Stimulated activated CD4-positive, alpha-beta T cell treated with anti-CD3 and anti-CD28 coated beads, Interleukin-1b, Interleukin-23, amount 100 ng/mL, for 1 hour (primary cell): ENCODE results near the gene RASAL2.
"Not testable (repeated sequence)": the region's sequence is repeated elsewhere in the genome, so short reads cannot be mapped to it uniquely, and the experiment has no call there.

Experiments used
- DNase-seq, 2 donors: peaks; one replicate each; pipeline ENCODE4 v3.0.0-alpha.2; 2020; ENCODE audit warnings: low read depth in 2 of 2

The RASAL2 gene

DNA sequence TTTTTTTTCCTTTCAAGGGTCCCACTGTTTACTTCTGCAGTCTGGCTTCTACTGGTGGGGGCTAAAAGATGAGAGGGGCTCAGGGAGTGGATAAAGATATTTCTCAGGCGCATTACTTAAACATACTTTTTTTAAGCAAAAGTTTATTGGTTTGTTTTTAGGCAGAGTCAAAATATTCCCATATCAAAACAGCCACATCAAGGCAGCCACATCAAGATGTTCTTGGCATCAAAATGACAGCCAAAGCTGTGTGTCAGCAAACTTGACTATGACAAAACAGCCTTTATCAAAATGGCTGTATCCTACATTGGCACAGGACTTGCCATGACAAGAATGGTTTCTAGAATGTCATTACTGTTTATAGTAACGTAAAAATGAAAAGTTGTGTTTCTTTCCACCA lies 22.1 kb upstream of the RASAL2 start:
- no peak for DNase-seq

DNA sequence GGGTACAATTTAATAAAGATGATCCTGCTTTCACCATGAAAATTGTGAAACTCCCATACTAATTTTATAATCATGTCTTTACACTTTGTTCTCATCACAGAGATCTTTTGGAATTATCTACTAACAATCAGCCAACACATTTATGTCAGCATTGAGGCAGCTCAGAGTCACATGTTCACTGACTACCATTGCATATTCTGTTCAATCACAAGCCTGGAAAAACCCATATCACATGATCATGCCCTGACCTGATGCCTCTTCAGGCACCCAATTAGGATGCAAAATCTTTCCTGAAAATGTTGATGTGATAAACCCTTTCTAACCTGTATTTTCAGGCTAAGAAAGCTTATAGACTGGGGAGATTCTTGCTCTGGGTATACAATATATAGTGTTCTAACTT lies 21.6 kb upstream of the RASAL2 start:
- DNase-seq: no peak

DNA sequence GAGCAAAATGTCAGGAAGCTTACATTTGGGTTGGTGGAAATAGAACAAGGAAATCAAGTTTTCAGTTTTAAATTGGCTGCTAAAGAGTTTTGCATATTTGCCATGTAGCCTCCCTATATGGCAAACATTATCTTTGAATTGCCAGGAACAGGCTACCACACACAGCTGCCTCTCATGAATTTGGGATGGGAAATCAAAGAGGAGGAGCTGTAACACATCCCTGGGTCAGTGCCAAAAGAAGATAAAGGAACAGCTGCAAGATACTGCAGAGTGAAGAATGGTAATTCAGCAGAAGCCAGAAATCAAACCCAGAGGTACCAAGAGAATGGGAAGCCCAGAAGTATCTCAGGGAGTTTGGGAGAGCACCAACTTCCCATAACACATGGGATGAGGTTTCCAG lies 18.6 kb upstream of the RASAL2 start:
- DNase-seq: no peak

DNA sequence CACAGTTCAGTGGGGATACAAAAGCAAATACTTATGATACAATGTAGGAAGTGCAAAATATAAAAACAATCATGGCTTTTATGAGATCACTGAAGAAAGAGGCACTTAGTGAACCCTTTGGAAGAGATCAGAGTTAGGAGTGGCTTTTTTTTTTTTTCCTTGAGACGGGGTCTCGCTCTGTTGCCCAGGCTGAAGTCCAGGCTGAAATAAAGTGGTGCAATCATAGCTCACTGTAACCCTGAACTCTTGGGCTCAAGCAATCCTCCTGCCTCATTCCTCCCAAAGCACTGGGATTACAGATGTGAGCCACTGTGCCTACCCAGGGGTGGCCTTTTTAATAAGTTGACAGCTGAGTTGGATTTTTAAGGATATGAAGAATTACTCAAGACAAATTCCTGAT lies 17.3 kb upstream of the RASAL2 start:
- DNase-seq: no peak

DNA sequence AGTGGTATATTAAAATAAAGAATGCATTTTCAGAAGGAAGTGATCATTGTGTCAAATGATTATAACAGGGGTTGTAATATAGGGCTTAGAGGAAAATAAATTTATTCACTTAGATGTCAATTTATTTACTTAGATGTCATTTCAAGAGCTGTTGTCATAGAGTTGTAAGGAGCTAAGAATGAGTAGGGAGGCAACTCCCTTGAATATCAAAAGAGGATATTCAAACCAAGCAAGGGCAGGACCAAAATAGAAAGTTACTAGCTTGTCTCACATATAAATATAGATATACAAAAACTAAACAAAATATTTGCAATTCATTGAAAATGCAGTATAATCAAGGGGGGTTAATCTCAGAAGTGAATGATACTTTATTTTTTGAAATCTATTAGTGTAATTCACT lies 16.0 kb upstream of the RASAL2 start:
- no peak for DNase-seq

DNA sequence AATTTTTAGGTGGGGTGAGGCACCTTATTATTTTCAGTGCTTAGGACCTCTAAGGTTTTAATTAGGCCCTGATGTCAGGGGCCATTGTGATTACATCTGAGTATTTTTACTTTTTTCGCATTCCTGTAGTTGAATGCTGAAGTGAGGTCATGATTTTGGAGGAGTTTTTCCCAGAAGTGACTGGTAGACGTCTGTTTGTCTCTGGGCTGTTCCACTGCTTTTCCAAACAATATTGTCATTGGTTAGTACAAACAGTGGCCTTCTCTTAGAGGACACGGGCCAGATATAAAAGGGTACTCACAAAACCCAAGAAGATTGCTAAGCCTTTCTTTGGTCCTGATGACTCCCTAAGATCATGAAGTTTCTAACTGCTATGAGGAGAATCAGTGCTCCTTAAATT lies 7.6 kb upstream of the RASAL2 start:
- no peak for DNase-seq

DNA sequence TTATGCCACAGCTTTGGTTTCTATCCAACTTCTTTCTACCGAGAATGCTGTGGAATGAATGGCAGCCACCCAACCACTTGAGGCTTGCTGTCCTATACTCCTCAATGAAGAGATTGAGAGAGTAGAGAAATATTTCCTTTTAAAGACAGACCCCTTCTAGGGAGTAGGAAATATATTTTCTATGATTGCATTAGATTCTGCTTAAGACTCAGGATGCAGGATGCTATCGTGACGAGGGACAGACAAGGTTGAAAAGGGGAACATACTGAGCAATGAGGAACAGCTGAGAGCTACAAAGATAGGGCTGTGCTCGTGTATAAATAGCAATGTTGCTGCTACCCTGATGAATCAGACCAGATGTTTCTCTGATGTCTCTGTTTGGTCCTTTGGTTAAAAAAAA lies 7.1 kb upstream of the RASAL2 start:
- no peak for DNase-seq

DNA sequence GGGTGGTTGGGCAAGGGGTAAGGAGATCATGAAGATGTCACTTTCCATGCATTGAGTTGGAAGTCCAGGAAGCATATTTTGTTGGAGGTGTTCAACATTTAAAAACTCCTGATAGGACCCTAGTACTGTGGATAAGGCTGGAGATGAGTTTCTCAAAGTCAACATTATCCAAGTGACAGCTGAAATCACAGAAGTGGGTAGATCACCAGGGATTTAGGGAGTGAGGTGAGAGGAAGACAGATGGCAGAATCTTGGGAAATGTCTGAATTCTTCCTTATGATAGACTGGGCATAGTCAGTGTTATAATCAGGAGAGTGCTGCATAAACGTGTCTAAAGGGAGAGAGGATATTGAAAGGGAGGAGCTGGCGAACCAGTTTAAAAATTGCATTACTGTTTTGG lies 5.3 kb upstream of the RASAL2 start:
- DNase-seq: no peak

DNA sequence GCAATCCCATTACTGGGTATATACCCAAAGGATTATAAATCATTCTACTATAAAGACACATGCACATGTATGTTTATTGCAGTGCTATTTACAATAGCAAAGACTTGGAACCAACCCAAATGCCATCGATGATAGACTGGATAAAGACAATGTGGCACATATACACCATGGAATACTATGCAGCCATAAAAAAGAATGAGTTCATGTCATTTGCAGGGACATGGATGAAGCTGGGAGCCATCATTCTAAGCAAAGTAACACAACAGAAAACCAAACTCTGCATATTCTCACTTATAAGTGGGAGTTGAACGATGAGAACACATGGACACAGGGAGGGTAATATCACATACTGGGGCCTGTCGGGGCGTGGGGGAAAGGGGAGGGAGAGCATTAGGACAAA lies 2.5 kb upstream of the RASAL2 start:
- DNase-seq: not testable (repeated sequence)

DNA sequence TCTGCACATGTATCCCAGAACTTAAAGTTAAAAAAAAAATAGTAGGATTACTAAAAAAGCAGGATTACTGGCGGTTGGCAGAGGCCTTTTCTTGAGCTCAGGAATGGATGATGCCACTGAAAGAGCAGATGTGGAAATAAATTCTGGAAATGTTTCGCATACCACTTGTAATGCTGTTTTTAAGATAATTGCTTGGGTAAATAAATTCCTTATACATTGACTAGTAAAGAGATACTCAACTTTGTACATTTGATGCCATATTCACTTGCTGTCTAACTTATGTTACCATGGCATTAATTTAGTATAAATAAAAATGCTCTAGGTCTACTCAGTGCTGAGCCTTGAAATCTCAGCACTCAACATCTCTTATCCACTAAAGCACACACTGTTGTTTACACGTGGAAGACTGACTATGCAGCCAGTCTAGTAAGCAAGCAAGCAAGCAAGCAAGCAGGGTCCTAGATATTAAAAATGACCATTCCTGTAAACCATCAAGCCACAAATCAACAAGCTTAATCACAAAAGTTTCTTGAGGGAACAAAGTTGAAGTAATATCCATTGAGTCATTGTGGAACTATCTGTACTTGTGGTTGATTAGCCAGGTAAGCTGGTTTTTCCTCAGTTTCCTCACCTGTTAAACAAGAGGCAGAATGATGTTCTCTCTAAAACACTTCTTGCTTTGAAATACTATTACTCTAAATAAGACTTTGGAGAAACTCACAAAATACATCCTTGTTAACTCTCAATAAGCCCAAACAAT lies 1.7 kb upstream of the RASAL2 start:
- DNase-seq: no peak

DNA sequence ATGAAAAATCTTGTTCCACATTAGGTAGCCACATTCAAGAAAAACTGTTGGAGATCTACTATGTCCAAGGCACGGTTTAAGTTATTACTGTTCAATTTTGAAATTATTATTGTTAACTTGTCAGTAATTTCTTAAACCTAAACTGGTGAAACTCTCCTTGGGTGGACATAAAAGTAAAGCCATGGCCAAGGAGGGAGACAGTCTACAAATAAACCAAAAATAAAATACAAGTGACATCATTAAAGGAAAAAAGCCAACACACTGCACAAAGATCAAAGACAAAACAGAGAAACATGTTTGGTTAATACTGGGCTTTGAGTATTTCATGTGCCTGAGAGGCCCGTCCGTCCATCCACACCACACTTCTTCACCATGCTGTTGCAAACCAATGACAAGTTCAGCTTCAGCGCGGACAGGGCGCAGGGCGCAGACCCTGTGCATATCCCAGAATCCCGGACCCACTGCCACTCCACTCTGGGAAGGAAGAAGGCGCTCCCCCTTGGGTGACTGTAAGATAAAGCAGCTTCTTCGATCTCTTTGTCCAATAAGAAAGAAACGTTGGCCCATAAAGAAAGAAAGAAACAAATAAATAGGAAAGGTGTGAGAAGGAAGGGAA lies 918 bp upstream of the RASAL2 start:
- no peak for DNase-seq

DNA sequence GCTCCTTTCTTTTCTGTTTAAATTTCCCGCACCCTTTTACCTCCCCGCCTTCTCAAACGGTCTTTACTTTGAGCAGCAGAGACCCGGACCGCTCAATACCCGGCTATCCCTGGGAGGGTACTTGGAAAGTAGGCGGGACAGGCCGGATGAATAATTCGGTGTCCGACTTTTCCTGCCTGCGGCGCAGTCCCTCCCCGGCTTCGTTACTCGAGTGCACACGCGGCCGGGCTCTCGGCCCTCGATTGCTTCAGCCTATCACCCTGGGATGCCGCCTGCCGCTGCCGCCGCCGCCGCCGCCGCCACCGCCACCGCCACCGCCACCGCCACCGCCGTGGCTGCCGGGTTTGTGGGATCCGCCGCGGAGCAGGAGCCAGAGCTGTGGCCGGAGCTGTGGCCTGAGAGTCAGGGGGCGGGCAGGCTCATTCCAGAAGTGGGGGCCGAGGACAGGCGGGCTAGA lies 382 bp upstream of the RASAL2 start:
- peak in 1 of 2 donors; percentile 9 for DNase-seq

DNA sequence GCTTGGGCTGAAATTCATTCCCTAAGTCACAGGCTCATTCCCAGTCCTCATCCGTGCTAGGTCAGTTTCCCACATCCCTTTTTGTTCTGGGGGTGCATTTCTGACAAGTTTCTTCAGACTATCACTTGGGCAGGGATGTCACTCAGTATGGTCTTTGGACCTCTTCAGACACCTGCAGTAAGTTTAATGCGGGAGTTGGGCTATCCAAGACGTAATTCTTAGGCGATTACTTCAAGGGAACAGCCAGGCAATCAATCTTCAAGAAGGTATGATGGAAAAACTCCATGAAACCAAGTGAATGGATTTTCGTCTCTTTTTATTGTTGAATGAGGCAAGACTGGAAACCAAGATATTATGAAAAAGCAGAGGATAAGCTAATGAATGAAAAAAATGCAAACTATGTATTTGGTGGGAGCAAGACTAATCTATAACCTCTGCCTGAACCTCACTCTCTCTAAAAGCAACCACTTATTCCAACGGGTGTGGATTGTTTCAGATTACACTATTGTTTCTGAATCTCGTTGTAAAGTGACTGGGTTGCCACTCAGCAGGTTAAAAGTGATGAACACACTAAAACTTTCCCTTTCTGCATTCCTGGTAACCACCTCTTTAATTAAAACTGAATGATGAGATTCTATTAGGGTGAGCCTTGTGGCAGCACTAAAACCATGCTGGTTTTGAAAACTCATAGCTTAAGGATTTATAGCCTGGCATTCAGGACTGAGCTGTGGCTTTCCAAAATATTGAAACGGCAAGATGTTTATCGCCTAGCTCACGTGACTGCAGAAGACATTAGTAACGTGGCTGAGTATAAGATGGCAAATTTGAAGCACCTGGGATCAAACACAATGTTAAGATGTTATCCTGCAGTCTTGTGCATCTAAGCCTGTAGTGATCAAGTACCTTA lies 1.1 kb downstream of the RASAL2 start:
- no peak for DNase-seq

DNA sequence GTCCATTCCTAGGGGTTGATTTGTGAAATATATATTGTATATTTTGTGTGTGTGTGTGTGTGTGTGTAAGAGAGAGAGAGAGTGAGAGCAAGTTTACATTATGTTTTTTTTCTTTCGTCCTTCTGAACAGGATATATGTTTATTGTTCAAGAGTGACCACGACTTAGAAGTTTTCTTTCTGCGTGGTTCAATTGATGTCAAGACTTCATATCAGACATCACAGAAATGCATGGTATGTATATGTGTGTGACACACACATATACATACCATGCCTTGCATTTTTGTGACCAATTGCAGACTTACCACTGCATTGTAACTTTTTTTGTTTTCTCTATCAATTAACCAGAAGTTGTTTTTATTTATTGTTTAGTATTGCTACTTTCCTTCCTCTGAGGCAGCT lies 2.5 kb downstream of the RASAL2 start:
- DNase-seq: no peak

DNA sequence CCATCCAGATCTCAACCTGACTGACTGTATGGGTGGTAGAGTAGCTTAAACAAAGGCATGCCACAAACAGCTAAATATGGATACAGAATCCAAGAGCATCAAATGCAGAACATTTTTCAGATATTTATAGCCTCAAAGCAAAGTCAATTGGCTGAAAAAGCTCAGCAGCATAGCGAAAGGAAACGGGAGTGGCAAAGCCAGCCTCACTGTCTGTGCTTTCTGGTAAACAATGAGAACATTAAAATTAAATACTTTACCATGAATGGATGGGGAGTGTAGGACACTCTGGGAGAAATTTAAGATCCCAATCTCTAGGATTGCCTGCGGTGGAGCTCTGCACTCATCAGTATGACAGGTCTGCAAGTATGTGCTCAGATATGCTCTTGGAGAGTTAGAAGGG lies 4.4 kb downstream of the RASAL2 start:
- DNase-seq: no peak

DNA sequence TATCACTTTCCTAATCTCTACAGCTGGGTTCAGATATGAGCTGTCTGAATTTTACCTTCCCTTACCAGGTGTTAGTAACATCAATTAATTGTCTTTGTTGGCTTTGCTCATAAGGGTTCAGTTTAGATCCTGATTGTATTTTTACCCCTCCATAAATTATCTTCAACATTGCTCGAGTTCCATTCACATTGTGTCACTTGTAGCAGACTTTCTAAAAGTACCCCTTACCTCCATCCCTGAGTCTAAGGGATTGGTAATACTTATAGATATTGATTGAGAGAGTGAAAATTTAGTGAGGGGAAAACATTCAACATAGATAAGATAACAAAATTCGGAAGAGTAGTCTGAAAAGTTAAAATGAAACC lies 7.3 kb downstream of the RASAL2 start:
- DNase-seq: no peak

DNA sequence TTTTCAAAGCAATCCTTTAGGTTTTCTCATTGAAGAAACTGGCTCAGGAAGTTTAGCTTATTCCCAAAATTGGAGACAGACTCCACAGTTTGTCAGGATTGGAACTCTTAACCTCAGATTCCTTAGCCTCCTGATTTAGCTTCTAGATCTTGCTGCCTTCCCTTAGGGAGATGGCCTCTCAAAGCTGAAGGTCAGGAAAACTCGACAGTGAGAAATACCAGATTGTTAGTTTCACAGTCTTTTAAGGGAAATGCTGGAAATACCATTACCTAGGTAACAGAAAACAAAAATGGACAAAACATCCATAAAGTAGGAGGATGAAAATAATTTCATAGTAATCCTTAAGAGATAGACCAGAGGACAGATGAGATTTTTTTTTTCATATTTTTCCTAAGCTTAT lies 7.8 kb downstream of the RASAL2 start:
- no peak for DNase-seq

DNA sequence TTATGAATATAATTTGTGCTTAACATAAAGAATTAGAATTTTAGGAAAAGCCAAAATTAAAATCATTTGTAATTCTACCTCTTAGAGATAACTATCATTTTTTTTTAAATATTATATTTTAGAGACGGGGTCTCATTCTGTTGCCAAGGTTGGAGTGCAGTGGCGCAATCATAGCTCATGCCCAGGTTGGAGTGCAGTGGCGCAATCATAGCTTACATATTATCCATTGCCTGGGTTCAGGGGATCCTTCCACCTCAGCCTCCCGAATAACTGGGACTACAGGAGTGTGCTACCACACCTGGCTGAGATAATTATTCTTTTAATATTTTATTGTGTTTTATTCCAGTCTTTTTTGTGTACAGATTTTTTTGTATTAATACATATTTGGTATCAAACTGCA lies 8.3 kb downstream of the RASAL2 start:
- DNase-seq: no peak

DNA sequence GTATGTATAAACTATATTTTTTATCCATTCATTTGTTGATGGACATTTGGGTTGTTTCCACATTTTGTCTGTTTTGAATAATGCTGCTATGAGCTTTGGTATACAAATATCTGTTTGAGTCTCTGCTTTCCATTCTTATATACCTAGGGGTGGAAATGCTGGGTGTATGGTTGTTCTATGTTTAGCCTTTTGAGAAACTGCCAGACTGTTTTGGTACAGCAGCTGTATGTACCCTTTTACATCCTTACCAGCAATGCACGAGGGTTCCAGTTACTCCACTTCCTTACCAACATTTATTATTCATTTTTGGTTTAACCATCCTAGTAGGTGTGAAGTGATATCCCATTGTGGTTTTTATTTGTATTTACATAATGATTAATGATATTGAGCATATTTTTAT lies 13.9 kb downstream of the RASAL2 start:
- DNase-seq: no peak

DNA sequence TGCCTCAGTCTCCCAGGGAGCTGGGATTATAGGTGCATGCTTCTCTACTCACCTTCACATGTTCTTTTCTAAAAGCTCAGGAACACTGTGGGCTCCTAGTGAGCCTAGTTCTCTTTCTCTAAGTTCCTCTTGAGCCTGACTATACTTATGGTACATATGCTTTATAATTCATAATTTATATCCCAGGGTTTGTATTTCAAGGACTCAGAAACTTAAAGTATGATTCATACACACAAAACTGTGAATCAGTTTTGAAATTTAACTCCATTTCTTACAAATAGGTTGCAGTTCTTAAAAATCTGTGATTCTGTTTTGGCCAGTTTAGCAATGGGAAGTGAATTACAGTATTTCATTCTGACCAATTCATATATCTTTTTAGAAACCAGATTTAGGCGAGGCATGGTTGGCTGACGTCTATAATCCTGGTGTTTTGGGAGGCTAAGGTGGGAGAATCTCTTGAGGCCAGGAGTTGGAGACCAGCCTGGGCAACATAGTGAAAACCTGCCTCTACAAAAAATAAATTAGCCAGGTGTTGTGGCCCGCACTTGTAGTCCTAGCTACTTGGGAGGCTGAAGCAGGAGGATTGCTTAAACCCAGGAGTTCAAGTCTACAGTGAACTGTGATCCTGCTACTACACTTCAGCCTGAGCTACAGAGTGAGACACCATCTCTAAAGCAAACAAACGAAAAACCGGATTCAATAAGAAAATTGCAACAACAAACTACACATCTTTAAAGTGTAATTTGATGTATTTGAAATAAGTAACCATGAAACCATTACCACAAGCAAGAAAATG lies 15.6 kb downstream of the RASAL2 start:
- DNase-seq: no peak

DNA sequence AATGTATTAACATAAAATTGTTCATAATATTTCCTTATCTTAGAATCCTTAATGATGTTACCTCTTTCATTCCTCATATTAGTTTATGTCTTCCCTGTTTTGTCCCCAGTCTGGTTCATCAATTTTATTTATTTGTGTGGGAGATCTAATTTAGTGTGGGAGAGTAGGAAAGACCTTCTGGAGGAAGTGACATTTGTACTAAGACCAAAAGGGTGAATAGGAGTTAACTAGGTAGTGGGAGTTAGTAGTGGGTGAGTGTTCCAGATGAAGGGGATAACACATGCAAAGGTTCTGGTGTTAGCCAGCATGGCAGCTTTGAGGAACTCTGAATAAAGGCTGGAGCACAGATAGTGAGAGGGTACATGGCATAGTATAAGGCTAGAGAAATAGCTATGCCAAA lies 21.4 kb downstream of the RASAL2 start:
- no peak for DNase-seq

DNA sequence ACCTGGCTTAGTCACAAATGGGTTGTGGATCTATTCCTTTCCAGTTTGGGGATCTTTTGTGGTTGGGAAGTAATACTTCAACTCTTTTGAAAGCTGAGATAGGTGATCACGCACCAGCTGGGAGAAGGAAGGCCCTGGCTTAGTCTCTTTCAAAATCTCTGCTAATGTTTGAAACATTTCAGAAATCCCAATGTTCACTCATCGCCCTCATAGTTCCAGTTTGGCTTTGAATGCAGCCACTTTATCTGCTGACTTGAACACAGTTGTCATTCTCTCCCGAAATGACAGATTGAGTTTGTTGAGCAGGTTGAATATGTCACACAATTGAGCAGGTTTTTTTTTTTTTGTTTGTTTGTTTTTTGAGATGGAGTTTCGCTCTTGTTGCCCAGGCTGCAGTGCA lies 24.6 kb downstream of the RASAL2 start:
- DNase-seq: no peak
